ENCODE measurements around the gene CCDC152. TPM values are rescaled to one million over a fixed set of nuclear protein-coding genes. Genes with fewer than 3 reads are reported as not detected.

Gene CCDC152
- total RNA-seq, 1 donor = 0.36 TPM

- Histone ChIP-seq H3K79me2 (ENCODE audit: insufficient read depth, low read length) (no peaks in the 10 kb centered on the region), H3K36me3 (ENCODE audit: insufficient read depth, low read length) (no peaks in the 10 kb centered on the region), H2AFZ (ENCODE audit: low read length) (no peak overlapping the region), H4K20me1 (ENCODE audit: insufficient read depth, low read length) (no peaks in the 10 kb centered on the region), H3K27ac (ENCODE audit: low read depth, low read length) (no peak overlapping the region), H3K4me1 (ENCODE audit: insufficient read depth, low read length) (no peaks in the 10 kb centered on the region), H3K4me2 (ENCODE audit: insufficient read depth, low read length) (no peak overlapping the region), H3K27me3 (ENCODE audit: insufficient read depth, low read length) (no peaks in the 10 kb centered on the region), H3K4me3 (ENCODE audit: insufficient read depth, low read length) (no peak overlapping the region), H3K9me3 (ENCODE audit: low read depth, low read length) (no peaks in the 10 kb centered on the region)
- no peak for TF ChIP-seq CTCF (IDR thresholded peaks at IDR 0.05; ENCODE audit: extremely low read depth, low read depth, low read length)
- DNase-seq (ENCODE audit: insufficient read length, low spot score, missing footprints) = no peak
These were observed 34.5 kb downstream of the CCDC152 start for GRCh38 chr5:42791151-42791550.

- Histone ChIP-seq H3K4me2 (ENCODE audit: insufficient read depth, low read length) (no peak overlapping the region), H3K4me3 (ENCODE audit: insufficient read depth, low read length) (no peak overlapping the region), H3K36me3 (ENCODE audit: insufficient read depth, low read length) (no peaks in the 10 kb centered on the region), H4K20me1 (ENCODE audit: insufficient read depth, low read length) (no peaks in the 10 kb centered on the region), H3K4me1 (ENCODE audit: insufficient read depth, low read length) (no peaks in the 10 kb centered on the region), H3K9me3 (ENCODE audit: low read depth, low read length) (peaks cover 3% of the 10 kb centered on the region), H3K79me2 (ENCODE audit: insufficient read depth, low read length) (no peaks in the 10 kb centered on the region), H3K27ac (ENCODE audit: low read depth, low read length) (no peak overlapping the region), H2AFZ (ENCODE audit: low read length) (no peak overlapping the region), H3K27me3 (ENCODE audit: insufficient read depth, low read length) (no peaks in the 10 kb centered on the region)
- no peak for TF ChIP-seq CTCF (IDR thresholded peaks at IDR 0.05; ENCODE audit: extremely low read depth, low read depth, low read length)
- no peak for DNase-seq (ENCODE audit: insufficient read length, low spot score, missing footprints)
These were observed 41.9 kb downstream of the CCDC152 start for GRCh38 chr5:42798284-42799240.

GRCh38 chr5:42799241-42799608 lies 42.6 kb downstream of the CCDC152 start:
- Histone ChIP-seq H2AFZ (ENCODE audit: low read length) (no peak overlapping the region), H3K79me2 (ENCODE audit: insufficient read depth, low read length) (no peaks in the 10 kb centered on the region), H3K4me1 (ENCODE audit: insufficient read depth, low read length) (no peaks in the 10 kb centered on the region), H3K9me3 (ENCODE audit: low read depth, low read length) (peaks cover 3% of the 10 kb centered on the region), H3K4me3 (ENCODE audit: insufficient read depth, low read length) (no peak overlapping the region), H3K4me2 (ENCODE audit: insufficient read depth, low read length) (no peak overlapping the region), H3K27me3 (ENCODE audit: insufficient read depth, low read length) (no peaks in the 10 kb centered on the region), H3K36me3 (ENCODE audit: insufficient read depth, low read length) (no peaks in the 10 kb centered on the region), H4K20me1 (ENCODE audit: insufficient read depth, low read length) (no peaks in the 10 kb centered on the region), H3K27ac (ENCODE audit: low read depth, low read length) (no peak overlapping the region)
- TF ChIP-seq CTCF (IDR thresholded peaks at IDR 0.05; ENCODE audit: extremely low read depth, low read depth, low read length) = no peak
- DNase-seq (ENCODE audit: insufficient read length, low spot score, missing footprints) = no peak

- Histone ChIP-seq H3K4me1 (ENCODE audit: insufficient read depth, low read length) (no peaks in the 10 kb centered on the region), H3K9me3 (ENCODE audit: low read depth, low read length) (peaks cover 3% of the 10 kb centered on the region), H3K4me3 (ENCODE audit: insufficient read depth, low read length) (no peak overlapping the region), H3K4me2 (ENCODE audit: insufficient read depth, low read length) (no peak overlapping the region), H2AFZ (ENCODE audit: low read length) (no peak overlapping the region), H3K36me3 (ENCODE audit: insufficient read depth, low read length) (no peaks in the 10 kb centered on the region), H3K27ac (ENCODE audit: low read depth, low read length) (no peak overlapping the region), H4K20me1 (ENCODE audit: insufficient read depth, low read length) (no peaks in the 10 kb centered on the region), H3K27me3 (ENCODE audit: insufficient read depth, low read length) (no peaks in the 10 kb centered on the region), H3K79me2 (ENCODE audit: insufficient read depth, low read length) (no peaks in the 10 kb centered on the region)
- TF ChIP-seq CTCF (IDR thresholded peaks at IDR 0.05; ENCODE audit: extremely low read depth, low read depth, low read length) = no peak
- no peak for DNase-seq (ENCODE audit: insufficient read length, low spot score, missing footprints)
These were observed 43.1 kb downstream of the CCDC152 start for GRCh38 chr5:42799668-42800114.
